Colonic mucosa (tissue), 4 donors: ENCODE measurements around the gene HCFC1R1. TPM values are rescaled to one million over a fixed set of nuclear protein-coding genes. Genes with fewer than 3 reads are reported as not detected.

ENCODE experiments used
- DNase-seq: peaks from one replicate; pipeline ENCODE4 v3.0.0-alpha.2; 2020
- H3K27ac ChIP-seq: fragments of 200-600 bp; one replicate; pipeline ENCODE4 v1.8.0; 2021
- H3K27me3 ChIP-seq: fragments of 200-600 bp; one replicate; pipeline ENCODE4 v1.8.0; 2021
- H3K36me3 ChIP-seq: fragments of 200-600 bp; one replicate; pipeline ENCODE4 v1.8.0; 2021
- H3K4me1 ChIP-seq: fragments of 200-600 bp; one replicate; pipeline ENCODE4 v1.8.0; 2021; ENCODE audit warnings: mild to moderate bottlenecking
- H3K4me3 ChIP-seq: fragments of 200-600 bp; one replicate; pipeline ENCODE4 v1.8.0; 2021
- H3K9ac ChIP-seq, 2 donors: one replicate each; pipeline ENCODE4 v1.7.0; 2013; ENCODE audit warnings: control low read depth in 2 of 2, low read depth in 2 of 2, low read length in 2 of 2
- H3K9me3 ChIP-seq: fragments of 200-600 bp; one replicate; pipeline ENCODE4 v1.8.0; 2021
- CTCF ChIP-seq: fragments of 200-600 bp; IDR thresholded peaks from one replicate; pipeline ENCODE4 v1.8.0; 2022; ENCODE audit warnings: antibody characterized with exemption, mild to moderate bottlenecking
- intact Hi-C: fragments of 100-400 bp; cut with DNase I; formaldehyde crosslinking; loops from one replicate; pipeline ENCODE4 v1.14.1; 2022
- total RNA-seq, 2 donors: library from RNA; stranded (reverse); fragmentation: NEBNext Ultra II Directional in 1 of 2; extraction: Animal tissue kit (Norgen Biotek cat#: 25700) in 1 of 2; gene quantifications; one replicate each; pipeline ENCODE4 v1.2.1, GENCODE V29; 2021
- donor health status: healthy.
- donor health status: DM: no; HTN: no; CAD: no.
- donor health status: DM: no; HTN: no; CAD: no.

HCFC1R1 gene
- total RNA-seq, 2 donors from 2014 or later: 28.7 to 30.0 TPM

- Histone ChIP-seq H3K9ac (peak overlapping the region; percentile 55 to 96), H3K4me1 (peaks cover 18% of the 10 kb centered on the region), H3K4me3 (peak overlapping the region; percentile 79), H3K9me3 (no peaks in the 10 kb centered on the region), H3K27me3 (no peaks in the 10 kb centered on the region), H3K36me3 (no peaks in the 10 kb centered on the region), H3K27ac (peak overlapping the region; percentile 96)
- intact Hi-C loops: no loop called here
- DNase-seq: peak; percentile 88
- no peak for TF ChIP-seq CTCF
These were observed 1.5 kb downstream of the HCFC1R1 start for GRCh38 chr16:3022208-3022683.

- intact Hi-C loops: no loop called here
- peaks cover 18% of the 10 kb centered on the region for H3K4me1 ChIP-seq
- no peaks in the 10 kb centered on the region for H3K27me3 ChIP-seq
These were observed 2.1 kb downstream of the HCFC1R1 start for GRCh38 chr16:3021449-3022207.

GRCh38 chr16:3020604-3021448 lies 2.9 kb downstream of the HCFC1R1 start:
- Histone ChIP-seq H3K27me3 (no peaks in the 10 kb centered on the region), H3K27ac (peak overlapping the region; percentile 96), H3K36me3 (no peaks in the 10 kb centered on the region), H3K9me3 (no peaks in the 10 kb centered on the region), H3K4me1 (peaks cover 18% of the 10 kb centered on the region), H3K9ac (peak overlapping the region; percentile 83 to 96), H3K4me3 (peak overlapping the region; percentile 79)
- peak; percentile 79 for DNase-seq
- intact Hi-C loops: no loop called here
- no peak for TF ChIP-seq CTCF

More at GRCh38 chr16:3021449-3022207, 2.1 kb downstream of the HCFC1R1 start:
- Histone ChIP-seq H3K36me3 (no peaks in the 10 kb centered on the region), H3K9me3 (no peaks in the 10 kb centered on the region), H3K27ac (peak overlapping the region; percentile 96), H3K4me3 (peak overlapping the region; percentile 79), H3K9ac (peak overlapping the region; percentile 83 to 96)
- DNase-seq: peak; percentile 90
- TF ChIP-seq CTCF: no peak

GRCh38 chr16:3020247-3020603 lies 3.5 kb downstream of the HCFC1R1 start, which contains the start of gene TNFRSF12A:
Gene TNFRSF12A, plus strand, starts transcription at chr16:3020368. Its CDS starts 30 bp downstream, at chr16:3020398.
- Histone ChIP-seq H3K27me3 (no peaks in the 10 kb centered on the region), H3K9ac (peak within 1 kb of the TSS; percentile 83 to 96), H3K4me3 (peak within 1 kb of the TSS; percentile 79), H3K36me3 (no peaks in the 10 kb centered on the region), H3K27ac (peak within 1 kb of the TSS; percentile 96), H3K9me3 (no peaks in the 10 kb centered on the region), H3K4me1 (peaks cover 18% of the 10 kb centered on the region)
- TF ChIP-seq CTCF: no peak
- DNase-seq: peak; percentile 86
- intact Hi-C loops: no loop called here

- H3K4me1 ChIP-seq: peaks cover 18% of the 10 kb centered on the region
These were observed 4.0 kb downstream of the HCFC1R1 start for GRCh38 chr16:3019594-3020246.

More at GRCh38 chr16:3019594-3020246, 4.0 kb downstream of the HCFC1R1 start:
- H3K9me3 ChIP-seq: no peaks in the 10 kb centered on the region
- no peaks in the 10 kb centered on the region for H3K36me3 ChIP-seq
- no peaks in the 10 kb centered on the region for H3K27me3 ChIP-seq
- peak overlapping the region; percentile 79 for H3K4me3 ChIP-seq
- peak overlapping the region; percentile 96 for H3K27ac ChIP-seq
- intact Hi-C loops: no loop called here
- no peak overlapping the region for H3K9ac ChIP-seq
- TF ChIP-seq CTCF: no peak
- DNase-seq: no peak
